Body of pancreas (tissue), 4 donors: ENCODE results near the gene RAB5B. TPM values are rescaled to one million over a fixed set of nuclear protein-coding genes. Genes with fewer than 3 reads are reported as not detected.
"Not testable (repeated sequence)": the region's sequence is repeated elsewhere in the genome, so short reads cannot be mapped to it uniquely, and the experiment has no call there.

Source experiments
- ATAC-seq: fragments of 150-250 bp; one replicate; pipeline ENCODE4 v1.9.1; 2016
- DNase-seq, 4 donors: peaks; one replicate each; pipeline ENCODE4 v3.0.0-alpha.2; 2019
- H3K27ac ChIP-seq, 4 donors: fragments of 200-600 bp; sonication (generic); 1 replicate in 3 of 4; 2 replicates in 1 of 4; pipeline versions ENCODE4 v1.5.1 to v1.6.1; 2016 to 2019; ENCODE audit warnings: mild to moderate bottlenecking in 1 of 4, mixed read lengths in 1 of 4, moderate library complexity in 1 of 4
- H3K27me3 ChIP-seq, 2 donors: fragments of 200-600 bp; sonication (generic); one replicate each; pipeline ENCODE4 v1.6.0; 2016; ENCODE audit warnings: mild to moderate bottlenecking in 1 of 2
- H3K36me3 ChIP-seq, 2 donors: fragments of 200-600 bp; sonication (generic); replicated peaks in 1 of 2; 2 replicates each; pipeline ENCODE4 v1.5.1; 2016; ENCODE audit warnings: low read depth in 2 of 2; ENCODE audit not compliant: insufficient read depth in 1 of 2
- H3K4me1 ChIP-seq: fragments of 200-600 bp; sonication (generic); one replicate; pipeline ENCODE4 v1.6.0; 2016
- H3K4me3 ChIP-seq, 2 donors: fragments of 200-600 bp; sonication (generic); 1 replicate in 1 of 2; 2 replicates in 1 of 2; pipeline ENCODE4 v1.5.1; 2016 to 2019
- H3K9me3 ChIP-seq, 3 donors: fragments of 200-600 bp; sonication (generic); 1 replicate in 2 of 3; 2 replicates in 1 of 3; pipeline ENCODE4 v1.5.1; 2016
- CTCF ChIP-seq, 7 experiments: fragments of 450-650 bp in 4 of 7; fragments of 200-600 bp in 3 of 7; sonication (generic) in 3 of 7; IDR thresholded peaks; one replicate each; pipeline ENCODE4 v1.5.1; 2016 to 2019; ENCODE audit warnings: antibody characterized with exemption in 7 of 7
- POLR2A ChIP-seq, 3 donors: fragments of 450-650 bp; IDR thresholded peaks; one replicate each; pipeline ENCODE4 v1.6.1; 2016; ENCODE audit warnings: antibody characterized with exemption in 3 of 3, mild to moderate bottlenecking in 2 of 3
- WGBS, 2 donors: methylation state at CpG; one replicate each; pipeline ENCODE4 v1.1.5; 2017; 5-methylcytosine and 5-hydroxymethylcytosine counted together
- intact Hi-C: fragments of 100-400 bp; cut with DNase I; formaldehyde crosslinking; loops from one replicate; pipeline ENCODE4 v1.15.1; 2023
- total RNA-seq, 2 donors: library from RNA; depleted of rRNA; stranded (reverse); fragments of >200 nt; gene quantifications; one replicate each; pipeline ENCODE4 v1.1.0, GENCODE V29; 2016

RAB5B gene
- total RNA-seq, 2 donors from 2014 or later, result 28.3 to 33.9 TPM

- Histone ChIP-seq H3K4me3 (no peak overlapping the region), H3K36me3 (peaks cover 5 to 9% of the 10 kb centered on the region in 2 donors), H3K4me1 (no peaks in the 10 kb centered on the region), H3K27me3 (no peaks in the 10 kb centered on the region), H3K9me3 (no peaks in the 10 kb centered on the region), H3K27ac (no peak overlapping the region)
- WGBS, 2 donors, result 50 to 59% methylated on average over 2 of the region's 2 CpGs
- intact Hi-C loops, result loop anchor here (10.0 kb wide), 1 partner anchor 1730 kb away; no protein-coding TSS in a partner anchor
- DNase-seq (no peak), ATAC-seq (no peak)
- no peak for TF ChIP-seq POLR2A (IDR thresholded peaks at IDR 0.05)
- TF ChIP-seq CTCF (IDR thresholded peaks at IDR 0.05), result no peak
Measured at GRCh38 chr12:55984861-55985260, 11.0 kb downstream of the RAB5B start.

- H3K4me3 ChIP-seq, result no peak overlapping the region
- ATAC-seq, result no peak
- WGBS, 2 donors, result 77 to 82% methylated on average over 4 of the region's 4 CpGs
- peaks cover 5 to 8% of the 10 kb centered on the region in 2 donors for H3K36me3 ChIP-seq
- H3K27me3 ChIP-seq, result no peaks in the 10 kb centered on the region
- no peaks in the 10 kb centered on the region for H3K4me1 ChIP-seq
- no peak overlapping the region for H3K27ac ChIP-seq
- DNase-seq, result no peak
- TF ChIP-seq POLR2A (IDR thresholded peaks at IDR 0.05) (no peak), CTCF (IDR thresholded peaks at IDR 0.05) (no peak)
- intact Hi-C loops, result loop anchor here (10.0 kb wide), 1 partner anchor 1729 kb away; no protein-coding TSS in a partner anchor
- no peaks in the 10 kb centered on the region for H3K9me3 ChIP-seq
Measured at GRCh38 chr12:55985341-55985740, 11.5 kb downstream of the RAB5B start.

- H3K4me3 ChIP-seq, H3K27me3 ChIP-seq, H3K27ac ChIP-seq, H3K9me3 ChIP-seq, H3K4me1 ChIP-seq, ATAC-seq, DNase-seq: not testable (repeated sequence)
- H3K36me3 ChIP-seq, result peaks cover 5 to 13% of the 10 kb centered on the region in 2 donors
- intact Hi-C loops, result loop anchor here (10.0 kb wide), 1 partner anchor 1729 kb away; no protein-coding TSS in a partner anchor
- WGBS, 2 donors, result 86 to 95% methylated on average over 7 of the region's 7 CpGs
Measured at GRCh38 chr12:55985976-55986375, 12.1 kb downstream of the RAB5B start.

- H3K27me3 ChIP-seq, result no peaks in the 10 kb centered on the region
- no peaks in the 10 kb centered on the region for H3K9me3 ChIP-seq
- WGBS, 2 donors, result 81 to 82% methylated on average over 3 of the region's 3 CpGs
- TF ChIP-seq POLR2A (IDR thresholded peaks at IDR 0.05), result no peak
- no peak for TF ChIP-seq CTCF (IDR thresholded peaks at IDR 0.05)
- intact Hi-C loops, result no loop called here
- H3K36me3 ChIP-seq, result peaks cover 14 to 23% of the 10 kb centered on the region in 2 donors
- no peak overlapping the region for H3K4me3 ChIP-seq
- no peaks in the 10 kb centered on the region for H3K4me1 ChIP-seq
- no peak for ATAC-seq
- H3K27ac ChIP-seq, result no peak overlapping the region
- no peak for DNase-seq
Measured at GRCh38 chr12:55991110-55991509, 17.2 kb downstream of the RAB5B start.

- ATAC-seq, result no peak
- Histone ChIP-seq H3K4me1 (peaks cover 9% of the 10 kb centered on the region), H3K27me3 (no peaks in the 10 kb centered on the region), H3K4me3 (no peak overlapping the region), H3K27ac (no peak overlapping the region), H3K36me3 (peaks cover 8 to 19% of the 10 kb centered on the region in 2 donors), H3K9me3 (no peaks in the 10 kb centered on the region)
- TF ChIP-seq POLR2A (IDR thresholded peaks at IDR 0.05) (no peak), CTCF (IDR thresholded peaks at IDR 0.05) (no peak)
- no peak for DNase-seq
- intact Hi-C loops, result no loop called here
- 62 to 70% methylated on average over 4 of the region's 4 CpGs for WGBS, 2 donors
Measured at GRCh38 chr12:55993230-55993853, 19.5 kb downstream of the RAB5B start.
